SK-N-SH treated with all-trans-retinoic acid at 6 μM for 48 hours (cell line): ENCODE results near the gene LRRC25.

Experiments used
- ARNTL ChIP-seq: fragments of 450-650 bp; formaldehyde crosslinking; IDR thresholded peaks from 2 replicates; pipeline ENCODE4 v1.5.0; 2020; ENCODE audit warnings: low read depth, mild to moderate bottlenecking, moderate library complexity, borderline replicate concordance
- BACH2 ChIP-seq: fragments of 250-450 bp; sonication (Bioruptor Pico); IDR thresholded peaks from 2 replicates; pipeline ENCODE4 v1.9.0; 2021; ENCODE audit warnings: mild to moderate bottlenecking, borderline replicate concordance
- CSDC2 ChIP-seq: fragments of 250-450 bp; sonication (Bioruptor Pico); IDR thresholded peaks from 2 replicates; pipeline ENCODE4 v1.5.0; 2020; ENCODE audit warnings: mild to moderate bottlenecking, moderate library complexity
- GLIS3 ChIP-seq: fragments of 250-450 bp; sonication (Bioruptor Pico); IDR thresholded peaks from 2 replicates; pipeline ENCODE4 v1.5.0; 2020; ENCODE audit warnings: mild to moderate bottlenecking, moderate library complexity
- PATZ1 ChIP-seq: fragments of 250-450 bp; sonication (Bioruptor Pico); IDR thresholded peaks from 2 replicates; pipeline ENCODE4 v1.8.0; 2020; ENCODE audit warnings: mild to moderate bottlenecking, moderate library complexity, borderline replicate concordance
- POU6F1 ChIP-seq: fragments of 250-450 bp; sonication (Bioruptor Pico); IDR thresholded peaks from 2 replicates; pipeline ENCODE4 v1.8.0; 2021; ENCODE audit warnings: low read depth, mild to moderate bottlenecking, moderate library complexity, borderline replicate concordance
- PPARA ChIP-seq: fragments of 250-450 bp; sonication (Bioruptor Pico); IDR thresholded peaks from 2 replicates; pipeline ENCODE4 v1.5.0; 2020; ENCODE audit warnings: mild to moderate bottlenecking, borderline replicate concordance
- RARB ChIP-seq: fragments of 250-450 bp; sonication (Bioruptor Pico); IDR thresholded peaks from 2 replicates; pipeline ENCODE4 v1.8.0; 2021; ENCODE audit warnings: mild to moderate bottlenecking, moderate library complexity
- SNAI2 ChIP-seq: fragments of 250-450 bp; sonication (Bioruptor Pico); IDR thresholded peaks from 2 replicates; pipeline ENCODE4 v1.5.0; 2020; ENCODE audit warnings: mild to moderate bottlenecking, moderate library complexity
- ZC3H10 ChIP-seq: fragments of 250-450 bp; sonication (Bioruptor Pico); IDR thresholded peaks from 2 replicates; pipeline ENCODE4 v1.5.1; 2021; ENCODE audit warnings: mild to moderate bottlenecking, moderate library complexity
- ZFP3 ChIP-seq: fragments of 250-450 bp; sonication (Bioruptor Pico); IDR thresholded peaks from 2 replicates; pipeline ENCODE4 v1.5.0; 2020; ENCODE audit warnings: mild to moderate bottlenecking, moderate library complexity
- ZNF565 ChIP-seq: fragments of 450-650 bp; formaldehyde crosslinking; conservative IDR thresholded peaks from 2 replicates; pipeline ENCODE4 v1.5.0; 2020; ENCODE audit warnings: low read depth, mild to moderate bottlenecking, moderate library complexity
- ZNF8 ChIP-seq: fragments of 450-650 bp; formaldehyde crosslinking; IDR thresholded peaks from 2 replicates; pipeline ENCODE4 v1.5.0; 2020; ENCODE audit warnings: mild to moderate bottlenecking, moderate library complexity

GRCh38 chr19:18430417-18431144, 33.2 kb upstream of the LRRC25 start:
- TF ChIP-seq ZC3H10 (CRISPR knock-in tag) (no peak), PATZ1 (CRISPR knock-in tag) (no peak), SNAI2 (CRISPR knock-in tag) (no peak), GLIS3 (CRISPR knock-in tag) (no peak), ARNTL (CRISPR knock-in tag) (no peak), PPARA (CRISPR knock-in tag) (no peak), CSDC2 (no peak), ZNF565 (CRISPR knock-in tag) (no peak), BACH2 (CRISPR knock-in tag) (no peak), ZFP3 (CRISPR knock-in tag) (no peak), POU6F1 (CRISPR knock-in tag) (no peak), RARB (CRISPR knock-in tag) (no peak), ZNF8 (CRISPR knock-in tag) (no peak)
